HL-60 (cell line): ENCODE results near the gene MAD1L1.

Experiments
- GABPA ChIP-seq: IDR thresholded peaks from 2 replicates; pipeline ENCODE4 v1.6.1; 2012; ENCODE audit warnings: low read depth
- POLR2AphosphoS5 ChIP-seq: IDR thresholded peaks from 2 replicates; pipeline ENCODE4 v1.6.1; 2012; ENCODE audit warnings: low read depth
- REST ChIP-seq: IDR thresholded peaks from 2 replicates; pipeline ENCODE4 v1.6.1; 2012; ENCODE audit warnings: low read depth; ENCODE audit not compliant: insufficient replicate concordance
- TF ChIP-seq, protein P1 (sequence below): IDR thresholded peaks from one replicate; pipeline ENCODE4 v1.5.1; 2011; ENCODE audit warnings: low read length, control low read depth, inconsistent platforms; ENCODE audit not compliant: insufficient read depth

DNA sequence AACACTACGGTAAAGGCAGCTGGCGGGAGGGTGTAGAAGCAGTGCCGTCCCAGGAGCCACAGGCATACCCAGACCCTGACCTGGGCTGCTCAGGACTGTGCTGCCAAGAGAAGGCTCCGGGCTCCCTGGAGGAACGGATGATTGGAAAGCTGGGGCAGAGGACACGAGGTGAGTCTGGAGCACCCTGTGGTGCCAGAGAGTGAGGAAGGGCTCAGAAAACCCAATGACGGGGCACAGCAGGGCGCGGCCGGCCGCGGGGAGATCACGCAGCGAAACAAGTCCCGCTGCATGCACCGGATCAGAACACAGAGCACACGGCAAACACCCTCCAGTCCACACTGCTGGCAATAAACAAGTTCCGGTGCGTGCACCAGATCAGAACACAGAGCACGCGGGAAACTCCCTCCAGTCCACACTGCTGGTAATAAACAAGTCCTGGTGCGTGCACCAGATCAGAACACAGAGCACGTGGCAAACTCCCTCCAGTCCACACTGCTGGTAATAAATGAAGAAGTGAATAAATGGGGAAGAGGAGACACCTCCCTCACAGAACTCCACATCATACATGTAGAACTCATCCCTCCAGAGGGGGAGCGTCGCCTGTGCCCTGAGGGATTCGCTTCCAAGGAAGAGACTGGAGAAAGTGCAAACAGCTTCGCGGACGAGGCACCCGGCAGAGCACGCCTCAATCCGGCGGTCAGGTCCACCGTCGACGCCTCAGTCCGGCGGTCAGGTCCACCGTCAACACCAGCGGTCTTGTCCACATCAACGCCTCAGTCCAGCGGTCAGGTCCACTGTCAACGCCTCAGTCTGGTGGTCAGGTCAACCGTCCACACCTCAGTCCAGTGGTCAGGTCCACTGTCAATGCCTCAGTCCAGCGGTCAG is 265.0 kb downstream of the MAD1L1 start:
- no peak for TF ChIP-seq POLR2AphosphoS5
- TF ChIP-seq, protein P1, sequence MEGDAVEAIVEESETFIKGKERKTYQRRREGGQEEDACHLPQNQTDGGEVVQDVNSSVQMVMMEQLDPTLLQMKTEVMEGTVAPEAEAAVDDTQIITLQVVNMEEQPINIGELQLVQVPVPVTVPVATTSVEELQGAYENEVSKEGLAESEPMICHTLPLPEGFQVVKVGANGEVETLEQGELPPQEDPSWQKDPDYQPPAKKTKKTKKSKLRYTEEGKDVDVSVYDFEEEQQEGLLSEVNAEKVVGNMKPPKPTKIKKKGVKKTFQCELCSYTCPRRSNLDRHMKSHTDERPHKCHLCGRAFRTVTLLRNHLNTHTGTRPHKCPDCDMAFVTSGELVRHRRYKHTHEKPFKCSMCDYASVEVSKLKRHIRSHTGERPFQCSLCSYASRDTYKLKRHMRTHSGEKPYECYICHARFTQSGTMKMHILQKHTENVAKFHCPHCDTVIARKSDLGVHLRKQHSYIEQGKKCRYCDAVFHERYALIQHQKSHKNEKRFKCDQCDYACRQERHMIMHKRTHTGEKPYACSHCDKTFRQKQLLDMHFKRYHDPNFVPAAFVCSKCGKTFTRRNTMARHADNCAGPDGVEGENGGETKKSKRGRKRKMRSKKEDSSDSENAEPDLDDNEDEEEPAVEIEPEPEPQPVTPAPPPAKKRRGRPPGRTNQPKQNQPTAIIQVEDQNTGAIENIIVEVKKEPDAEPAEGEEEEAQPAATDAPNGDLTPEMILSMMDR: no peak
- no peak for TF ChIP-seq REST
- TF ChIP-seq GABPA: no peak
